ENCODE measurements around the gene IGFBP4. TPM values are rescaled to one million over a fixed set of nuclear protein-coding genes. Genes with fewer than 3 reads are reported as not detected.
A peak's percentile ranks its signal among the peaks of the same experiment; 100 is the strongest.

The IGFBP4 gene
- total RNA-seq, 1 donor from 2014 or later = 108 TPM

- peak in 1 of 2 experiments; percentile 46 for DNase-seq (ENCODE audit: low spot score in 2 of 2, unreplicated experiment in 2 of 2)
- H3K36me3 Mint-ChIP-seq = peaks cover 4% of the 10 kb centered on the region
- peak overlapping the region; percentile 95 for H3K27ac Mint-ChIP-seq
- H3K4me1 Mint-ChIP-seq = peaks cover 17% of the 10 kb centered on the region
- H3K27me3 Mint-ChIP-seq (ENCODE audit: low read depth) = no peaks in the 10 kb centered on the region
- no peaks in the 10 kb centered on the region for H3K9me3 Mint-ChIP-seq
- TF ChIP-seq CTCF (IDR thresholded peaks at IDR 0.05; ENCODE audit: unreplicated experiment) = no peak
- H3K4me3 Mint-ChIP-seq = peak overlapping the region; percentile 99
Measured at GRCh38 chr17:40417258-40417608, 26.0 kb upstream of the IGFBP4 start.

- Mint-ChIP-seq H3K36me3 (peaks cover 3% of the 10 kb centered on the region), H3K9me3 (no peaks in the 10 kb centered on the region), H3K4me1 (peaks cover 17% of the 10 kb centered on the region), H3K27ac (peak within 1 kb of the TSS; percentile 95), H3K4me3 (peak within 1 kb of the TSS; percentile 99), H3K27me3 (ENCODE audit: low read depth) (no peaks in the 10 kb centered on the region)
- DNase-seq (ENCODE audit: low spot score in 2 of 2, unreplicated experiment in 2 of 2) = peak; percentile 90 to 98
- TF ChIP-seq CTCF (IDR thresholded peaks at IDR 0.05; ENCODE audit: unreplicated experiment) = no peak
Measured at GRCh38 chr17:40417609-40418427, 25.4 kb upstream of the IGFBP4 start, which contains the start of gene TOP2A. TSS of gene TOP2A (minus strand) at chr17:40417896. CDS start at chr17:40417791, 105 bp downstream.

DNA sequence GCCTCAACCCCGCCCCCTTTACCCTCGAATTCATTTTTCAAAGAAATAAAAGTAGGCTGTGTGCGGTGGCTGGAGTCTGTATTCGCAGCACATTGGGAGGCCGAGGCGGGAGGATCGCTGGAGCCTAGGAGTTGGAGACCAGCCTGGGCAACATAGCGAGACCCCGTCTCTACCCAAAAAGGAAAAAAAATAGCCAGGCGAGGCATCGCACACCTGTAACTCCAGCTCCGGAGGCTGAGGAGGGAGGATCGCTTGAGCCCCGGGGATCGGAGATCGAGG, 24.9 kb upstream of the IGFBP4 start:
- peak overlapping the region; percentile 95 for H3K27ac Mint-ChIP-seq
- TF ChIP-seq CTCF (IDR thresholded peaks at IDR 0.05; ENCODE audit: unreplicated experiment) = no peak
- H3K4me1 Mint-ChIP-seq = peaks cover 17% of the 10 kb centered on the region
- H3K27me3 Mint-ChIP-seq (ENCODE audit: low read depth) = no peaks in the 10 kb centered on the region
- H3K9me3 Mint-ChIP-seq = no peaks in the 10 kb centered on the region
- H3K4me3 Mint-ChIP-seq = peak overlapping the region; percentile 99
- peak in 1 of 2 experiments; percentile 37 for DNase-seq (ENCODE audit: low spot score in 2 of 2, unreplicated experiment in 2 of 2)
- H3K36me3 Mint-ChIP-seq = no peaks in the 10 kb centered on the region

GRCh38 chr17:40419559-40420331, 23.5 kb upstream of the IGFBP4 start:
- H3K4me3 Mint-ChIP-seq = no peak overlapping the region
- no peak overlapping the region for H3K27ac Mint-ChIP-seq
- H3K9me3 Mint-ChIP-seq = no peaks in the 10 kb centered on the region
- no peaks in the 10 kb centered on the region for H3K27me3 Mint-ChIP-seq (ENCODE audit: low read depth)
- H3K36me3 Mint-ChIP-seq = no peaks in the 10 kb centered on the region
- DNase-seq (ENCODE audit: low spot score in 2 of 2, unreplicated experiment in 2 of 2) = peak in 1 of 2 experiments; percentile 26
- H3K4me1 Mint-ChIP-seq = peaks cover 17% of the 10 kb centered on the region
- TF ChIP-seq CTCF (IDR thresholded peaks at IDR 0.05; ENCODE audit: unreplicated experiment) = no peak

GRCh38 chr17:40422990-40423633, 20.1 kb upstream of the IGFBP4 start:
- TF ChIP-seq CTCF (IDR thresholded peaks at IDR 0.05; ENCODE audit: unreplicated experiment) = no peak
- Mint-ChIP-seq H3K27ac (no peak overlapping the region), H3K4me1 (no peaks in the 10 kb centered on the region), H3K27me3 (ENCODE audit: low read depth) (no peaks in the 10 kb centered on the region), H3K9me3 (no peaks in the 10 kb centered on the region), H3K36me3 (no peaks in the 10 kb centered on the region), H3K4me3 (no peak overlapping the region)
- DNase-seq (ENCODE audit: low spot score in 2 of 2, unreplicated experiment in 2 of 2) = no peak

All from mesothelial cell of epicardium (in vitro differentiated cells).